ENCODE data around the gene BEGAIN.

The BEGAIN gene

GRCh38 chr14:100581228-100582145, 5.7 kb downstream of the BEGAIN start:
- no peak for DNase-seq

DNA sequence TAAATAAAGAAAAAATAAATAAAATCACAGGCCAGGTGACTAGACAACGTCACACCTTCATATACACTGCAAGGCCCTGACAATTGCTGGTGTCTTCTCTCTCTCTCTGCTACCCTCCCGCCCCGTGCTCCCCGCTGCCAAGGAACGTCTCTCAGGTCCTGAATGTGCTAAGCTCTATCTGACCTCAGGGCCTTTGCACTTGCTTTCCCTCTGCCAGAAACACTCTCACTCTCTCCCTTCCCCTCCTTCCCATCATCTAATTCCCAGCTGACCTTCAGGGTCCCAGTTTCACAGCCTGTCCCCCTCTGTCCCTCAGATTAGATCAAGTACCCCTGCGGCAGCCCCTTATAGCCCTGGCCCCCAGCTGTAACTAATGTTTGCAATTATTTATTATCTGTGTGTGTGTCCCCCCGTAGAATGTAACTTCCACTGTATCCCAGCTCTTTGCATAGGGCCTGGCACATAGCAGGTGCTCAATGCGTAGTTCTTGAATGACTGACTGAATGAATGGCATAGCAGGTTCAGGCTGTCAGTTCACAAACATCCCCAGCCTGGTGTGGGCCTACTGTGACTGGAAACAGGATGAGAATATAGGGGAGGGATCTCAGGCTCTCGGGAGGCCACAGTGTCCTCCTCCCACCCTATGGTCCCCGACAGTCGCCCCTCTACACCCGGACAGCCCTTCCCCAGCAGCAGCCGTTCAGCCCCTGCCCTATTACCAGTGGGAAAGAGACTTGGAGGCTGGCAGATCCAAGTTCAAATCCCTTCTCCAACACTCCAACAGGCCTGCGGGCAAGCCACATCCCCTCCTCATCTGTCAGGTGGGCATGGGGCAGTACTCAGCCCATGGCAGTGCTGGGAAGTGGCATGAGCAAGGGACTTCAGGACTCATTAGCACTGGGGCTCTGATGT, 6.6 kb downstream of the BEGAIN start:
- no peak for DNase-seq

GRCh38 chr14:100578552-100578951, 8.7 kb downstream of the BEGAIN start:
- DNase-seq = no peak

DNA sequence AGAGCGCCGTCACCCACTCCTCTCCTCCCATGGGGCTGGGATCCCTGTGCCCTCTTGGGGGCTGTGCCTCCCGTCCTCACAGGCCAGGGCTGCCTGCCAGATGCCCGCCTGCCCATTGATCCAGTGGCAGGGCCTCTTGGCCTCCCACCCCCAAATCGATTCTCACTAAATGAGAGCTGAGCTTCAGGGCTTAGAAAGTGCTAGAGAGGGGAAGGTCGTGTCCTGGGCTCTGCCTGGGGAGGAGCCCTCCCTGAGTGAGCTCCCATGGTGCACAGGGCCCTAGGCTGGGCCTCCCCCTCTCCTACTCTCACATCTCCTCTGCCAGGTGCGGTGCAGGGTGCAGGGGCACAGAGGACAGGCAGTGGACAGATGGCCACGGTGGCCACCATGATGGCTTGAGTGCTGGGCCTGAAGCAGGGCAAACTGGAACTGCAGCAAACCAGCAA, 9.2 kb downstream of the BEGAIN start:
- no peak for DNase-seq

- DNase-seq = no peak
Measured at GRCh38 chr14:100577321-100577985, 9.8 kb downstream of the BEGAIN start.

GRCh38 chr14:100576091-100577085, 10.8 kb downstream of the BEGAIN start:
- no peak for DNase-seq

DNA sequence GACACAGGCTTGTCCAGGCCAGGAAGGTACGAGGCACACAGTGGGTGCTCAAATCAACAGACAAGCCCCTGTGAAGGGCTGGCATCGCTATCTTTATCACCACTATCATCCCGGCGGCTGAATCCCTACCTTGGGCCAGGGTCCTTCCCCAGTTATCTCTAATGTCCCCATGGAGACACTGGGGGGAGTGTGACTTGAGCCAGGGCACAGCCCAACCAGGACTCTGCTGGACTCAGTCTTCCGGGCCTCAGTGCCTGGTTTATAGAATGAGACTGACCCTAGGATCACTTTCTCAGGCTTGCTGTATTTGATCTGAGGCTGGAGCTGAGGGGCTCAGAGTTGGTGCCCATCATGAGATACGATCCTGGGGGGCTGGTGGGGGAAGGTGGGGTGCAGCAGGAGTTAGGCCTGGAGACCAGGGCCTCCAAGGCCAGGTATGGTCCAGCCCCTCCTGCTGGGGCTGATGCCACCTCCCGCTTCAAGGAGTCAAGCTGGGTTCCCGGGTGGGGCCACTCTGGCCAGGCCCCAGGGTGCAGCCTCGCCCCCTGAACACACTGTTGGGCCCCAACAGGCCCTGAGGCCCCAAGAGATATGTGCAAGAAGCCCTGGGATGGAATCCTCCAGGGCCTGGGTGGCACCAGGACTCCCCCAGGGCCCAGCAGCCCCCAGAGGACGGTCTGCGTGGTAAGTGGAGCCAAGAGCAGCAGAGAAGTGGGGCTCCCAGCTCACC, 11.8 kb downstream of the BEGAIN start:
- no peak for DNase-seq

GRCh38 chr14:100574642-100575031, 12.6 kb downstream of the BEGAIN start:
- no peak for DNase-seq

- no peak for DNase-seq
Measured at GRCh38 chr14:100573757-100574641, 13.2 kb downstream of the BEGAIN start.

DNA sequence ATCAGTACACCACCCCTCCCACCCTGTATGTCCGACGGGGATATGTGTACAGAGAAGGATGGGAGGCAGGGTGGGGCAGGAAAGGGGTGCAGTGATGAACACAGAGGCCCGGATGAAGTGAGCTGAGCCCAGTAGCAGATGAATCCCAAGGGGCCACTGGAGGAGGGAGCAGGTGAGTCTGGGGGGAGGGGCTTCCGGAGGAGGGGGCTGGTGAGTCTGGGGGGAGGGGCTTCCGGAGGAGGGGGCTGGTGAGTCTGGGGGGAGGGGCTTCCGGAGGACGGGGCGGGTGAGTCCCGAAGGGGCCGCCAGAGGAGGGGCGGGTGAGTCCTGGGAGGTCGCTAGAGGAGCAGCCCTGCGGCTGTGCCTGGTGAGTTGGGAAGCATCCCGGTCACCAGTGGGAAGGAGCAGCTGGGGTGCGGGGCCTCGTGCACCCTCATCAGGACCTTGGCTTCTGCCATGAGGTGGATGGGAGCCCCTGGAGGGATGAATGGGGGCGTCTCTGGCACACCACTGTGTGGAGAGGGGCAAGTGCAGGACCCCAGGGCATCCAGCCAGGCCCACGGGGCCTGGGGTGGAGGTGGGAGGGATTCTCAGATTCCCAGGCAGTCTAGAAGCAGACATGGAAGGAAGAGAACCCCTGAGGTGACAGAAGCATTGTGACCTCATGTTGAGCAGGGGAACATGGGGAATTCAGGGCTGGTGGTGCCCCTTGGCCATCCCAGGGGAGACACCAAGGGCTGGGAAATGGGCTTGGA, 14.0 kb downstream of the BEGAIN start:
- DNase-seq = no peak

DNA sequence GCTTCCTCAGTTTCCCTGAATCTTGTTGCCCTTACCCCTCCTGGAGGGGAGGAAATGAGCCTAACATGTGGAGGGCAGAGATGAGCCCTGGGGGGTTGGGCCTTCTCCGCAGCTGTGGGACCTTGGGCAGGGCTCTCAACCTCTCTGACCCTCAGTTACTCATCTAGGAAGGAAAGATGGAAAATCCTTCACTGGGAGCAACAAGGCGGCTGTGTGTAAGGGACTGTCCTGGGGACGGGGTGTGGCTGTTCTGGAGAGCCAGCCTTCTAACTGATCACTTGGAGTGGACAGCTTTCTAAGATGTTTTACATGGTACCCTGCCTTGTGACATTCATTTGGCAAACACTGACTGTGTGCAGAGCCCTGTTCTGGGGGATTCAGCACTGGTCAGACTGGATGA, 14.7 kb downstream of the BEGAIN start:
- no peak for DNase-seq

GRCh38 chr14:100571837-100572236, 15.4 kb downstream of the BEGAIN start:
- no peak for DNase-seq

DNA sequence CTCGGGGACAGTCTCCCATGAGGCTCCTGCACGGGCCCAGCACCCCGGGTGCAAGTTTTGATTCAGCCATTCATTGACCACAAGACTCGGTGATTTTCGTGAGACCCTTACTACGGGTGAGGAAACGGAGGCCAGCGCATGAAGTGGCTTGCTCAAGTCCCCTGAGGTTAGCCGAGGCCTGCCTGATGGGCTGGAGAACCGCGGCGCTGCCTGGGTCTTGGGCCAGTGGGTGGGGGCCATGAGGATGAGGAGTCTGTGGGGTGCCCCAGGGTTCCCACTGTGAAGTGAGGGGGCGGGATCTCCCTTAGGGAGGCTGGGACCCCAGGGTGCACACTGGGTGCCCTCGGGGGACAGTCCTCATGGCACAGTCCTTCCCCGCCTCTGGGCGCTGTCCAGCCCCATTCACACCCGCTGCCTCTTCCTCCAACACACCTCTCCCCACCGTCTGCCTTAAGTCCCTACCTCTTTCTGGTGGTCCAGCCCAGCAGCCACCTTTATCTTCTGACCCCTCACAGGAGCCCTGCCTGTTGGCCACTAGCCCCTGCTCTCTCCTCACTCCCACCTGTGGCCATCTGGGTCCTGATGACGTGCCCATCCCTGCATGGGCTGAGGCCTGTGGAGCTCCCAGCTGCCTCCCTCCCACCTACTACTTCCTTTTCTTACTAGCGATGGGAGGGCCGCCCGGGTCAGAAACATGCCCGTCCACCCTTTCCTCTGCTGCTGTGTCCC, 16.3 kb downstream of the BEGAIN start:
- no peak for DNase-seq

GRCh38 chr14:100569734-100570286, 17.4 kb downstream of the BEGAIN start:
- no peak for DNase-seq

GRCh38 chr14:100568998-100569733, 18.1 kb downstream of the BEGAIN start:
- no peak for DNase-seq

- DNase-seq = no peak
Measured at GRCh38 chr14:100568164-100568997, 18.8 kb downstream of the BEGAIN start.

- DNase-seq = no peak
Measured at GRCh38 chr14:100567877-100568163, 19.4 kb downstream of the BEGAIN start.
